Activated CD4-positive, alpha-beta T cell treated with anti-CD3 and anti-CD28 coated beads for 36 hours (primary cell): Measurements from ENCODE around the gene KLF3. TPM values are rescaled to one million over a fixed set of nuclear protein-coding genes. Genes with fewer than 3 reads are reported as not detected.

Source experiments
- ATAC-seq: fragments of 200-7000 bp; cut with Tn5 transposase; one replicate; pipeline ENCODE4 v1.10.0; 2021; ENCODE audit warnings: mild to moderate bottlenecking, moderate library complexity
- CTCF ChIA-PET: fragments of 350-600 bp; sonication (Branson Sonifier 250); formaldehyde crosslinking; loops from one replicate; lab custom pipeline; 2021; ENCODE audit warnings: antibody characterized with exemption; lab: Charles Lee
- POLR2A ChIA-PET: fragments of 350-600 bp; sonication (Branson Sonifier 250); formaldehyde crosslinking; loops from one replicate; lab custom pipeline; 2021; ENCODE audit warnings: antibody characterized with exemption, inconsistent platforms; lab: Charles Lee
- DNase-seq: peaks from one replicate; pipeline ENCODE4 v3.0.0-alpha.2; 2020
- H3K27ac Mint-ChIP-seq: one replicate; pipeline ENCODE4 v1.8.0; 2021; ENCODE audit warnings: mixed read lengths
- H3K27me3 Mint-ChIP-seq: one replicate; pipeline ENCODE4 v1.8.0; 2021; ENCODE audit warnings: mixed read lengths
- H3K36me3 Mint-ChIP-seq: one replicate; pipeline ENCODE4 v1.8.0; 2021; ENCODE audit warnings: low read depth, mixed read lengths
- H3K4me1 Mint-ChIP-seq: one replicate; pipeline ENCODE4 v1.8.0; 2021; ENCODE audit warnings: mixed read lengths
- H3K4me3 Mint-ChIP-seq: one replicate; pipeline ENCODE4 v1.8.0; 2021; ENCODE audit warnings: mild to moderate bottlenecking, moderate library complexity, mixed read lengths
- H3K9me3 Mint-ChIP-seq: one replicate; pipeline ENCODE4 v1.8.0; 2021; ENCODE audit warnings: low read depth, mixed read lengths
- intact Hi-C, 2 experiments: fragments of 100-400 bp; cut with DNase I in 1 of 2; cut with micrococcal nuclease in 1 of 2; formaldehyde crosslinking; loops; one replicate each; pipeline versions ENCODE4 v1.14.2 to v1.15.1; 2022 to 2024; cut with DNase I, micrococcal nuclease
- total RNA-seq, 2 experiments: library from RNA; stranded (reverse); gene quantifications; one replicate each; pipeline ENCODE4 v1.2.3, GENCODE V29; 2021

Gene KLF3
- total RNA-seq, 2 experiments from 2014 or later: 6.1 to 6.2 TPM

- ChIA-PET CTCF (interaction anchor here (0.6 to 4.9 kb wide), 10 partner anchors 7 to 838 kb away, joined by 3 to 112 read pairs (median 5); no protein-coding TSS in a partner anchor), POLR2A (no interaction called here)
- Mint-ChIP-seq H3K36me3 (peaks cover 3% of the 10 kb centered on the region), H3K4me3 (no peak overlapping the region), H3K27me3 (no peaks in the 10 kb centered on the region), H3K9me3 (no peaks in the 10 kb centered on the region), H3K27ac (peak overlapping the region; percentile 80), H3K4me1 (peaks cover 89% of the 10 kb centered on the region)
- DNase-seq (no peak), ATAC-seq (no peak)
- intact Hi-C loops: loop anchor here in 1 of 2 experiments (5.0 kb wide), 1 partner anchor 151 kb away; no protein-coding TSS in a partner anchor
Observed at GRCh38 chr4:38673130-38673978, 9.4 kb downstream of the KLF3 start.

- H3K4me3 Mint-ChIP-seq: peak overlapping the region; percentile 47
- CTCF ChIA-PET: interaction anchor here (0.6 to 4.9 kb wide), 42 partner anchors 8 to 839 kb away, joined by 3 to 112 read pairs (median 3); no protein-coding TSS in a partner anchor
- H3K27me3 Mint-ChIP-seq: no peaks in the 10 kb centered on the region
- peaks cover 88% of the 10 kb centered on the region for H3K4me1 Mint-ChIP-seq
- H3K27ac Mint-ChIP-seq: peak overlapping the region; percentile 26
- POLR2A ChIA-PET: interaction anchor here (0.6 to 0.7 kb wide), 3 partner anchors 324 to 492 kb away, joined by 3 to 4 read pairs (median 3); no protein-coding TSS in a partner anchor
- ATAC-seq: peak; percentile 25
- DNase-seq: no peak
- H3K36me3 Mint-ChIP-seq: peaks cover 5% of the 10 kb centered on the region
- H3K9me3 Mint-ChIP-seq: no peaks in the 10 kb centered on the region
- intact Hi-C loops: loop anchor here (1.0 to 5.0 kb wide), 8 partner anchors 57 to 612 kb away; no protein-coding TSS in a partner anchor
Observed at GRCh38 chr4:38674258-38675144, 10.5 kb downstream of the KLF3 start.

- Mint-ChIP-seq H3K27ac (peak overlapping the region; percentile 30), H3K4me3 (peak overlapping the region; percentile 47), H3K4me1 (peaks cover 84% of the 10 kb centered on the region), H3K9me3 (no peaks in the 10 kb centered on the region), H3K36me3 (peaks cover 8% of the 10 kb centered on the region), H3K27me3 (no peaks in the 10 kb centered on the region)
- CTCF ChIA-PET: interaction anchor here (0.5 to 4.9 kb wide), 45 partner anchors 7 to 795 kb away, joined by 3 to 112 read pairs (median 3); no protein-coding TSS in a partner anchor
- ATAC-seq (peak; percentile 55), DNase-seq (peak; percentile 91)
- intact Hi-C loops: loop anchor here (1.0 to 5.0 kb wide), 7 partner anchors 56 to 613 kb away; no protein-coding TSS in a partner anchor
- POLR2A ChIA-PET: interaction anchor here (0.6 to 0.7 kb wide), 3 partner anchors 8 to 492 kb away, joined by 3 to 4 read pairs (median 3); no protein-coding TSS in a partner anchor
Observed at GRCh38 chr4:38675146-38676121, 11.4 kb downstream of the KLF3 start.

DNA sequence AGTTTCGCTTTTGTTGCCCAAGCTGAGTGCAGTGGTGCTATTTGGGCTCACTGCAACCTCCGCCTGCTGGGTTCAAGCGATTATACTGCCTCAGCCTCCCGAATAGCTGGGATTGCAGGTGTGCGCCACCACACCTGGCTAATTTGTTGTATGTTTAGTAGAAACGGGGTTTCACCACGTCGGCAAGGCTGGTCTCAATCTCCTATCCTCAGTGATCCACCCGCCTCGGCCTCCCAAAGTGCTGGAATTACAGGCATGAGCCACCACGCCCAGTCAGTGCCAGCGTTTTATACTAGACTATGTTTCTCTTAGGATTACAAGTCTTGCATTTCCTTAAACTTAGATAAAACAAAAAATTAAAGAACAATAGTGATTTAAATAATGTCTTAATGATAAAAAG, 13.0 kb downstream of the KLF3 start:
- H3K36me3 Mint-ChIP-seq: peaks cover 10% of the 10 kb centered on the region
- no peak overlapping the region for H3K4me3 Mint-ChIP-seq
- peaks cover 77% of the 10 kb centered on the region for H3K4me1 Mint-ChIP-seq
- H3K27me3 Mint-ChIP-seq: no peaks in the 10 kb centered on the region
- ChIA-PET CTCF (interaction anchor here (0.7 to 4.9 kb wide), 10 partner anchors 9 to 608 kb away, joined by 3 to 112 read pairs (median 4); no protein-coding TSS in a partner anchor), POLR2A (no interaction called here)
- no peaks in the 10 kb centered on the region for H3K9me3 Mint-ChIP-seq
- no peak overlapping the region for H3K27ac Mint-ChIP-seq
- intact Hi-C loops: loop anchor here in 1 of 2 experiments (5.0 kb wide), 1 partner anchor 55 kb away; no protein-coding TSS in a partner anchor
- no peak for DNase-seq
- no peak for ATAC-seq

GRCh38 chr4:38677441-38677840, 13.4 kb downstream of the KLF3 start:
- Mint-ChIP-seq H3K9me3 (no peaks in the 10 kb centered on the region), H3K27ac (peak overlapping the region; percentile 5), H3K36me3 (peaks cover 10% of the 10 kb centered on the region), H3K4me1 (peaks cover 77% of the 10 kb centered on the region), H3K4me3 (no peak overlapping the region), H3K27me3 (no peaks in the 10 kb centered on the region)
- intact Hi-C loops: loop anchor here in 1 of 2 experiments (5.0 kb wide), 1 partner anchor 55 kb away; no protein-coding TSS in a partner anchor
- CTCF ChIA-PET: interaction anchor here (0.8 to 4.9 kb wide), 8 partner anchors 9 to 498 kb away, joined by 3 to 112 read pairs (median 8); no protein-coding TSS in a partner anchor
- DNase-seq (peak; percentile 40), ATAC-seq (peak; percentile 60)
- POLR2A ChIA-PET: no interaction called here

DNA sequence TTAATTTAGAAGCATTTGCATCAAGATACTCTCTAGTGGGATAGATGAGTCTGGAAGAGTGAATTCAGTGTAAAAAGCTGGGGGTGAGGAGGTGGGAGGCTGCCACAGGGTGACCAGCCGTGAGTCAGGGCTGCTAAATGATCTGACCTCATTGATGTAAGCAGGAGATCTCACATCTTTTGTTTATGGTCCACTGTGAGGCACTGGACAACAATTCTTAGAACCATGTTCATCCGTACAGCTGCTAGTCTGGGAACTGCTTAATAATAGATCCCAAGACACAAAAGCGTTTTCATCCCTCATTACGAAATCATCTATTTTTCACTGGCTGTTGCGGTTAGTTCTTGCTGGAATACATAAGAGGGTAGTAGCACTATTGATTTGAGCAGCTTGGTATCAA, 14.1 kb downstream of the KLF3 start:
- intact Hi-C loops: loop anchor here in 1 of 2 experiments (5.0 kb wide), 1 partner anchor 54 kb away; no protein-coding TSS in a partner anchor
- H3K27me3 Mint-ChIP-seq: no peaks in the 10 kb centered on the region
- H3K36me3 Mint-ChIP-seq: peaks cover 10% of the 10 kb centered on the region
- POLR2A ChIA-PET: interaction anchor here (0.6 kb wide), 1 partner anchor 504 kb away, joined by 4 read pairs; no protein-coding TSS in a partner anchor
- H3K4me1 Mint-ChIP-seq: peaks cover 77% of the 10 kb centered on the region
- DNase-seq (no peak), ATAC-seq (no peak)
- CTCF ChIA-PET: interaction anchor here (1.0 to 4.9 kb wide), 7 partner anchors 9 to 498 kb away, joined by 3 to 112 read pairs (median 10); no protein-coding TSS in a partner anchor
- no peaks in the 10 kb centered on the region for H3K9me3 Mint-ChIP-seq
- no peak overlapping the region for H3K4me3 Mint-ChIP-seq
- peak overlapping the region; percentile 15 for H3K27ac Mint-ChIP-seq

DNA sequence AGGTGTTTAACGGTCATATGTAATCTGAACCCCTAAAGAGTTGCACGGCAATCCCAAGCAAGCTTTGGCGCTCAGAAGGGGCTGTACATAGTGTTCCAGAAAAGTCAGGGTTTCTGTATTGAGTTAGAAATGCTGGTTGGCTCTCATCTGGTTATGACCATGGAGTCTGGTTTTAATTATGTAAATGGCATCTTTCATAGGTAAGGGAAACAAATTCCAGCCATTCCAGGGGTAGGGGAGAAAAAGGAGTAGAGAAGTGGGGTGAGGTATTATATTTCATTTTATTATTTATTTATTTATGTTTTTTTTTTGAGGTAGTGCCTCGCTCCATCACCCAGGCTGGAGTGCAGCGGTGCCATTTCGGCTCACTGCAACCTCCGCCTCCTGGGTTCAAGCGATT, 15.9 kb downstream of the KLF3 start:
- DNase-seq (no peak), ATAC-seq (no peak)
- POLR2A ChIA-PET: no interaction called here
- H3K4me1 Mint-ChIP-seq: peaks cover 77% of the 10 kb centered on the region
- H3K36me3 Mint-ChIP-seq: peaks cover 13% of the 10 kb centered on the region
- CTCF ChIA-PET: interaction anchor here (1.4 kb wide), 1 partner anchor 360 kb away, joined by 4 read pairs; no protein-coding TSS in a partner anchor
- peak overlapping the region; percentile 51 for H3K27ac Mint-ChIP-seq
- H3K9me3 Mint-ChIP-seq: no peaks in the 10 kb centered on the region
- H3K27me3 Mint-ChIP-seq: no peaks in the 10 kb centered on the region
- H3K4me3 Mint-ChIP-seq: no peak overlapping the region
- intact Hi-C loops: loop anchor here in 1 of 2 experiments (5.0 kb wide), 1 partner anchor 52 kb away; no protein-coding TSS in a partner anchor

DNA sequence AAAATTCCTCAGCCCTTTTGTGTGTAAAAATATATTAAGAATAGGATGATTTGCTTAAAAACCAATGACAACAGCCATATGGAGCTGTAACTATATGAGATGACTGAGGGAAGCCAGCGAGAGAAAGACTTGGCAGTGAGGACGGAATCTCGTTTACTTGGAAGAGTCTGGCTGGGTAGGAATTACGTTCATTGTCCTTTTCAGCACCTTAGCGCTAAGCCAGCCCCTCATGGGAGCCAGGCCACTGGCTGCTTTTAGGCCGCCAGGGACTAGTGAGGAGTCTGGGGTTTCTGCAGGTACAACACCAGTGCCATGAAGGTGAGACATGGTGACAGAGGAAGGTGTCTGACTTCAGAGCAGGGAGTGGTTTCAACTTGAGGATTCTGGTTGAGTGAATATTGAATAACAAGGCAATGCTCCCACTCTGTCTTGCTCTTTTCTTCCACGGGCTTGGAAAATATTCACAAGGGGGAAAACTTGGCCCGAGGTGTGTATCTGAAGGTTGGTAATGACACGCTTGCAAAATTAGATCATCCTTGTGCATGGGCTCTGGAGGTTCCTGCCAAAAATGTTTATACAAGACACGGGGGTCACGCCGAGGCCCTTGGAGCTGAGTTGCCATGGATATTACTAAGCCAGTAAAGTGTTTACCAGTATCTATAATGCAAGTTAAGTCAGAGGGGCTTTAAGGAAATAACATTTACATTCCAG, 17.4 kb downstream of the KLF3 start:
- ChIA-PET CTCF (no interaction called here), POLR2A (no interaction called here)
- DNase-seq (no peak), ATAC-seq (no peak)
- no peak overlapping the region for H3K4me3 Mint-ChIP-seq
- intact Hi-C loops: no loop called here
- peaks cover 13% of the 10 kb centered on the region for H3K36me3 Mint-ChIP-seq
- H3K9me3 Mint-ChIP-seq: no peaks in the 10 kb centered on the region
- no peak overlapping the region for H3K27ac Mint-ChIP-seq
- H3K27me3 Mint-ChIP-seq: no peaks in the 10 kb centered on the region
- peaks cover 77% of the 10 kb centered on the region for H3K4me1 Mint-ChIP-seq

DNA sequence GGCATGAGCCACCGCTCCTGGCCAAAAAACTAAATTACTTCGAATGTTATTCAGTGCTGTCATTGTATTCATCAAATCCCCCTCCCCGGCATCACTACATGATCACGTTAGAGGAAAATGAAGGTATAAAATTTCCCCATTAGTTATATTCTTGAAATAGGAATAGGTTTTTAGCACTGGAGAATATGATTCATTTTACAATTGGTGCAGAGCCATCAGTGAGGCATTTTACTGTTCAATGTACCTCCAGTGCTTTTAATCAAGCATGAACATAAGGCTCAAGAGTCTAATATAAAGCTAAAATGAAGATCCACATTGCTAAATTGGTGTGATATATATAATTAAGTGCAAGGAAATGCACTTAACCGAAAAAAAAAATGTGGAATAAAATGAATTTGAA, 18.3 kb downstream of the KLF3 start:
- DNase-seq (no peak), ATAC-seq (no peak)
- Mint-ChIP-seq H3K4me3 (no peak overlapping the region), H3K4me1 (peaks cover 83% of the 10 kb centered on the region), H3K36me3 (peaks cover 13% of the 10 kb centered on the region), H3K27ac (peak overlapping the region; percentile 37), H3K9me3 (no peaks in the 10 kb centered on the region), H3K27me3 (no peaks in the 10 kb centered on the region)
- POLR2A ChIA-PET: no interaction called here
- intact Hi-C loops: no loop called here
- CTCF ChIA-PET: interaction anchor here (0.7 to 0.9 kb wide), 2 partner anchors 52 to 376 kb away, joined by 3 read pairs; no protein-coding TSS in a partner anchor
